Left colon (tissue), 2 donors: ENCODE data around the gene HCRTR2. TPM values are rescaled to one million over a fixed set of nuclear protein-coding genes. Genes with fewer than 3 reads are reported as not detected.
"Not testable (repeated sequence)": the region's sequence is repeated elsewhere in the genome, so short reads cannot be mapped to it uniquely, and the experiment has no call there.

ENCODE experiments used
- ATAC-seq: fragments of 200-7000 bp; cut with Tn5 transposase; one replicate; pipeline ENCODE4 v1.9.1; 2020; ENCODE audit warnings: mild to moderate bottlenecking, moderate library complexity
- DNase-seq, 2 donors: peaks; one replicate each; pipeline ENCODE4 v3.0.0-alpha.2; 2020
- intact Hi-C, 2 donors: fragments of 100-400 bp; cut with DNase I in 1 of 2; cut with micrococcal nuclease in 1 of 2; formaldehyde crosslinking; loops; one replicate each; pipeline versions ENCODE4 v1.11.2 to v1.14.0; 2022; cut with DNase I, micrococcal nuclease
- long read RNA-seq: library from polyadenylated mRNA; unstranded; transcript quantifications from one replicate; pipeline ENCODE4 v2.0.0, GENCODE V29; 2021
- total RNA-seq, 2 donors: library from RNA; stranded (reverse); fragmentation: NEBNext Ultra II Directional; extraction: Animal tissue kit (Norgen Biotek cat#: 25700); gene quantifications; one replicate each; pipeline ENCODE4 v1.2.1, GENCODE V29; 2021
- donor health status: DM: no; HTN: no; CAD: no.
- donor health status: DM: yes; HTN: yes; CAD: no.

The HCRTR2 gene
- total RNA-seq = not detected
- long read RNA-seq = 0 reads

- DNase-seq (no peak), ATAC-seq (no peak)
- intact Hi-C loops = no loop called here
Observed at GRCh38 chr6:55174211-55175026, at the start of gene HCRTR2. HCRTR2 (plus strand) TSS chr6:55174515; CDS start chr6:55174588, 73 bp downstream.

GRCh38 chr6:55130806-55131324 lies 43.5 kb upstream of the HCRTR2 start:
- intact Hi-C loops = no loop called here
- ATAC-seq (no peak), DNase-seq (no peak)

- intact Hi-C loops = no loop called here
- ATAC-seq (no peak), DNase-seq (no peak)
Observed at GRCh38 chr6:55131616-55132015, 42.7 kb upstream of the HCRTR2 start.

GRCh38 chr6:55136916-55137315 lies 37.4 kb upstream of the HCRTR2 start:
- ATAC-seq = no peak
- intact Hi-C loops = no loop called here
- DNase-seq = no peak

- ATAC-seq = no peak
- DNase-seq = no peak
- intact Hi-C loops = no loop called here
Observed at GRCh38 chr6:55137929-55138693, 36.2 kb upstream of the HCRTR2 start.

GRCh38 chr6:55141611-55142010 lies 32.7 kb upstream of the HCRTR2 start:
- DNase-seq = no peak
- intact Hi-C loops = no loop called here
- ATAC-seq = no peak

- intact Hi-C loops = no loop called here
- no peak for DNase-seq
- no peak for ATAC-seq
Observed at GRCh38 chr6:55142610-55143009, 31.7 kb upstream of the HCRTR2 start.

GRCh38 chr6:55153284-55153683 lies 21.0 kb upstream of the HCRTR2 start:
- no peak for DNase-seq
- intact Hi-C loops = no loop called here
- no peak for ATAC-seq

GRCh38 chr6:55158784-55159183 lies 15.5 kb upstream of the HCRTR2 start:
- DNase-seq, ATAC-seq, intact Hi-C loops: not testable (repeated sequence)

- no peak for ATAC-seq
- intact Hi-C loops = no loop called here
- DNase-seq = no peak
Observed at GRCh38 chr6:55167860-55168259, 6.5 kb upstream of the HCRTR2 start.

- no peak for DNase-seq
- intact Hi-C loops = no loop called here
Observed at GRCh38 chr6:55175078-55176049, 1.0 kb downstream of the HCRTR2 start.

GRCh38 chr6:55176958-55177357 lies 2.6 kb downstream of the HCRTR2 start:
- ATAC-seq = no peak
- DNase-seq = no peak
- intact Hi-C loops = no loop called here

More at GRCh38 chr6:55175078-55176049, 1.0 kb downstream of the HCRTR2 start:
- no peak for ATAC-seq

- DNase-seq = no peak
- intact Hi-C loops = no loop called here
- ATAC-seq = no peak
Observed at GRCh38 chr6:55180258-55180657, 5.9 kb downstream of the HCRTR2 start.

GRCh38 chr6:55182016-55182650 lies 7.8 kb downstream of the HCRTR2 start:
- no peak for ATAC-seq
- DNase-seq = no peak
- intact Hi-C loops = no loop called here

- ATAC-seq (no peak), DNase-seq (no peak)
- intact Hi-C loops = no loop called here
Observed at GRCh38 chr6:55184782-55185530, 10.6 kb downstream of the HCRTR2 start.

GRCh38 chr6:55198715-55199114 lies 24.4 kb downstream of the HCRTR2 start:
- intact Hi-C loops = no loop called here
- no peak for DNase-seq
- no peak for ATAC-seq

GRCh38 chr6:55199239-55199638 lies 24.9 kb downstream of the HCRTR2 start:
- no peak for DNase-seq
- intact Hi-C loops = no loop called here
- no peak for ATAC-seq
